ENCODE measurements around the gene RGS6.

The RGS6 gene

DNA sequence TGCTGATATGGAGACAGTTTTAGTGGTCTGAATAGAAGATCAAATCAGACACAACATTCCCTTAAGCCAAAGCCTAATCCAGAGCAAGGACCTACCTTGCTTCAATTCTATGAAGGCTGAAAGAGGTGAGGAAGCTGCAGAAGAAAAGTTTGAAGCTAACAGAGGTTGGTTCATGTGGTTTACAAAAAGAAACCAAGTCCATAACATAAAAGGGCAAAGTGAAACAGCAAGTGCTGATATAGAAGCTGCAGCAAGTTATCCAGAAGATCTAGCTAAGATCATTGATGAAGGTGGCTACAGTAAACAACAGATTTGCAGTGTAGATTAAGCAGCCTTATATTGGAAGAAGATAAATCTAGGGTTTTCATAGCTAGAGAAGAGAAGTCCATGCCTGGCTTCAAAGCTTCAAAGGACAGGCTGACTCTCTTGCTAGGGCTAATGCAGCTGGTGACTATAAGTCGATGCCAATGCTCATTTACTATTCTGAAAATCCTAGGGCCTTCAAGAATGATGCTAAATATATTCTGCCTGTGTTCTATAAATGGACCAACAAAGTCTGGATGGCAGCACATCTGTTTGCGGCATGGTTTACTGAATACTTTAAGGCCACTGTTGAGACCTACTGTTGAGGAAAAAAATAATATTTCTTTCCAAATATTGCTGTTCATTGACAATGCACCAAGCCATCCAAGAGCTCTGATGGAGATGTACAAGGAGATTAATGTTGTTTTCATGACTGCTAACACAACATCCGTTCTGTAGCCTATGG is 600.6 kb downstream of the RGS6 start:
- DNase-seq (ENCODE audit: extremely low spot score): no peak
- TF ChIP-seq ELF4 (IDR thresholded peaks at IDR 0.05): no peak
- no peak for TF ChIP-seq FOXK2 (IDR thresholded peaks at IDR 0.05)
- no peak for TF ChIP-seq ZNF384 (IDR thresholded peaks at IDR 0.05)
- no peak for TF ChIP-seq ARNT (IDR thresholded peaks at IDR 0.05)
- no peak for TF ChIP-seq FOXM1 (IDR thresholded peaks at IDR 0.05; ENCODE audit: borderline replicate concordance)
- TF ChIP-seq NFRKB (IDR thresholded peaks at IDR 0.05): no peak
- TF ChIP-seq SUZ12 (IDR thresholded peaks at IDR 0.05): no peak
- TF ChIP-seq TARDBP (IDR thresholded peaks at IDR 0.05): no peak
- TF ChIP-seq CTBP1 (IDR thresholded peaks at IDR 0.05; ENCODE audit: borderline replicate concordance): no peak
- CTCF ChIA-PET: no interaction called here
- POLR2A ChIA-PET: no interaction called here

DNA sequence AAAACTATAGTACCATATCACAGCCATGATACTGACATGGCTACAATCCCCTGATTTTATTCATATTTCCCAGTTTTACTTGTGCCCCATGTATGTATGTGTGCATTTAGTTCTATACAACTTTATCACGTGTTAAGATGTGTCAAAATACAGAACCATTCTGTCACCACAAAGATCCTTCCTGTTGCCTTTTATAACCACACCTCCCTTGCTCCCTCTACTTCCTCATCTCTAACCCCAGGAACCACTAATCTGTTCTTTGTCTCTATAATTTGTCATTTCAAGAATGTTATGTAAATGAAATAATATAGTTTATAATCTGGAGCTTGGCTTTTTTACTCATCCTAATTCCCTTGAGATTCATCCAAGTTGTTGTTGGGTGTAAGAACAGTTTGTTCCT is 603.3 kb downstream of the RGS6 start:
- no peak for DNase-seq (ENCODE audit: extremely low spot score)
- ChIA-PET CTCF (no interaction called here), POLR2A (no interaction called here)
- TF ChIP-seq FOXK2 (IDR thresholded peaks at IDR 0.05) (no peak), LEF1 (IDR thresholded peaks at IDR 0.05; ENCODE audit: borderline replicate concordance) (no peak), NFRKB (IDR thresholded peaks at IDR 0.05) (no peak), ELF4 (IDR thresholded peaks at IDR 0.05) (no peak), FOXM1 (IDR thresholded peaks at IDR 0.05; ENCODE audit: borderline replicate concordance) (no peak), ZNF384 (IDR thresholded peaks at IDR 0.05) (no peak), PKNOX1 (IDR thresholded peaks at IDR 0.05) (no peak), HDGF (IDR thresholded peaks at IDR 0.05; ENCODE audit: borderline replicate concordance) (no peak), CTBP1 (IDR thresholded peaks at IDR 0.05; ENCODE audit: borderline replicate concordance) (no peak), TARDBP (IDR thresholded peaks at IDR 0.05) (no peak), L3MBTL2 (conservative IDR thresholded peaks at IDR 0.05) (no peak), SP1 (IDR thresholded peaks at IDR 0.05) (no peak), ARNT (IDR thresholded peaks at IDR 0.05) (no peak), BHLHE40 (IDR thresholded peaks at IDR 0.05; ENCODE audit: borderline replicate concordance) (no peak), SUZ12 (IDR thresholded peaks at IDR 0.05) (no peak), FOXA1 (IDR thresholded peaks at IDR 0.05) (no peak)

GRCh38 chr14:72538387-72538786 is 606.2 kb downstream of the RGS6 start:
- CTCF ChIA-PET: interaction anchor here (1.2 kb wide), 1 partner anchor 11 kb away, joined by 3 read pairs; no protein-coding TSS in a partner anchor
- POLR2A ChIA-PET: no interaction called here
- TF ChIP-seq FOXK2 (IDR thresholded peaks at IDR 0.05) (no peak), FOXA1 (IDR thresholded peaks at IDR 0.05) (no peak), SP1 (IDR thresholded peaks at IDR 0.05) (no peak), ARNT (IDR thresholded peaks at IDR 0.05) (no peak), SUZ12 (IDR thresholded peaks at IDR 0.05) (no peak), BHLHE40 (IDR thresholded peaks at IDR 0.05; ENCODE audit: borderline replicate concordance) (no peak), PKNOX1 (IDR thresholded peaks at IDR 0.05) (no peak)
- no peak for DNase-seq (ENCODE audit: extremely low spot score)

- ChIA-PET POLR2A (no interaction called here), CTCF (interaction anchor here (1.1 kb wide), 1 partner anchor 26 kb away, joined by 6 read pairs; no protein-coding TSS in a partner anchor)
- DNase-seq (ENCODE audit: extremely low spot score): no peak
- no peak for TF ChIP-seq BHLHE40 (IDR thresholded peaks at IDR 0.05; ENCODE audit: borderline replicate concordance)
- TF ChIP-seq PKNOX1 (IDR thresholded peaks at IDR 0.05): no peak
- no peak for TF ChIP-seq ELF4 (IDR thresholded peaks at IDR 0.05)
- no peak for TF ChIP-seq CTBP1 (IDR thresholded peaks at IDR 0.05; ENCODE audit: borderline replicate concordance)
Observed at GRCh38 chr14:72539661-72540315, 607.6 kb downstream of the RGS6 start.

DNA sequence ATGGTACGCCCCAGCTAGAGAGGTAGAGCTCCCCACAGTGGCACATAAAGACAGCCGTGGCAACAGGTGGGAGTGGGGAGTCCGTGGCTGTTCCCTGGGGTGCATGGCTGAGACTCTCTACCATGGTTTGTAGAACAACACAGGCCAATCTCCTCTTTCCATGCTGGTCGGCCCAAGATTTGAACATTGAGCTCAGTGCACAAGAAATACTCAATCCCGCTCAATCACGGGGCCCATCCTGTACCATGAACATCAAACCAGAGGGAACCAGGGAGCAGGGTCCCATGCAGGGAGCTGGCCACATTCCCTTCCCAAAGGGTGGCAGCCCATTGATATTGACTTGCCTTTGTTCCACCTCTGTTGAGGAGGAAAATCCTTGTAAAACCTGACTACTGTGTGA is 608.6 kb downstream of the RGS6 start:
- TF ChIP-seq SP1 (IDR thresholded peaks at IDR 0.05): no peak
- TF ChIP-seq L3MBTL2 (conservative IDR thresholded peaks at IDR 0.05): no peak
- ChIA-PET POLR2A (no interaction called here), CTCF (interaction anchor here (1.1 kb wide), 1 partner anchor 27 kb away, joined by 6 read pairs; no protein-coding TSS in a partner anchor)
- DNase-seq (ENCODE audit: extremely low spot score): no peak

- CTCF ChIA-PET: interaction anchor here (1.3 kb wide), 1 partner anchor 11 kb away, joined by 3 read pairs; no protein-coding TSS in a partner anchor
- TF ChIP-seq FOXA1 (IDR thresholded peaks at IDR 0.05) (no peak), CTBP1 (IDR thresholded peaks at IDR 0.05; ENCODE audit: borderline replicate concordance) (no peak), SUZ12 (IDR thresholded peaks at IDR 0.05) (no peak), ARNT (IDR thresholded peaks at IDR 0.05) (no peak), PKNOX1 (IDR thresholded peaks at IDR 0.05) (no peak), NFRKB (IDR thresholded peaks at IDR 0.05) (no peak), BHLHE40 (IDR thresholded peaks at IDR 0.05; ENCODE audit: borderline replicate concordance) (no peak), TARDBP (IDR thresholded peaks at IDR 0.05) (no peak), FOXM1 (IDR thresholded peaks at IDR 0.05; ENCODE audit: borderline replicate concordance) (no peak), L3MBTL2 (conservative IDR thresholded peaks at IDR 0.05) (no peak), SP1 (IDR thresholded peaks at IDR 0.05) (no peak), HDGF (IDR thresholded peaks at IDR 0.05; ENCODE audit: borderline replicate concordance) (no peak), FOXK2 (IDR thresholded peaks at IDR 0.05) (no peak), ZNF384 (IDR thresholded peaks at IDR 0.05) (no peak), LEF1 (IDR thresholded peaks at IDR 0.05; ENCODE audit: borderline replicate concordance) (no peak)
- no peak for DNase-seq (ENCODE audit: extremely low spot score)
- POLR2A ChIA-PET: no interaction called here
Observed at GRCh38 chr14:72541546-72541945, 609.3 kb downstream of the RGS6 start.
